Measurements from ENCODE around the gene ANLN. TPM values are rescaled to one million over a fixed set of nuclear protein-coding genes. Genes with fewer than 3 reads are reported as not detected.

Gene ANLN
- total RNA-seq, 2 donors from 2014 or later: 2.4 to 9.0 TPM

- no peaks in the 10 kb centered on the region for H3K9me3 ChIP-seq
- no peak overlapping the region for H3K4me3 ChIP-seq
- no peak for TF ChIP-seq CTCF (IDR thresholded peaks at IDR 0.05)
- no peak for DNase-seq (ENCODE audit: low spot score)
- no peaks in the 10 kb centered on the region for H3K36me3 ChIP-seq
- no peaks in the 10 kb centered on the region for H3K4me1 ChIP-seq
- H3K27me3 ChIP-seq: no peaks in the 10 kb centered on the region
- H3K27ac ChIP-seq: no peak overlapping the region
These were observed 30.6 kb downstream of the ANLN start for GRCh38 chr7:36420307-36420706.

GRCh38 chr7:36422072-36422471 lies 32.4 kb downstream of the ANLN start:
- DNase-seq (ENCODE audit: low spot score): no peak
- Histone ChIP-seq H3K27me3 (no peaks in the 10 kb centered on the region), H3K27ac (no peak overlapping the region), H3K9me3 (no peaks in the 10 kb centered on the region), H3K4me3 (no peak overlapping the region), H3K4me1 (no peaks in the 10 kb centered on the region), H3K36me3 (no peaks in the 10 kb centered on the region)
- TF ChIP-seq CTCF (IDR thresholded peaks at IDR 0.05): no peak

GRCh38 chr7:36423633-36424032 lies 34.0 kb downstream of the ANLN start:
- no peak for TF ChIP-seq CTCF (IDR thresholded peaks at IDR 0.05)
- no peaks in the 10 kb centered on the region for H3K36me3 ChIP-seq

GRCh38 chr7:36430186-36430585 lies 40.5 kb downstream of the ANLN start:
- H3K27me3 ChIP-seq: no peaks in the 10 kb centered on the region
- DNase-seq (ENCODE audit: low spot score): no peak
- no peak overlapping the region for H3K27ac ChIP-seq
- no peaks in the 10 kb centered on the region for H3K4me1 ChIP-seq
- H3K36me3 ChIP-seq: no peaks in the 10 kb centered on the region
- TF ChIP-seq CTCF (IDR thresholded peaks at IDR 0.05): no peak
- H3K4me3 ChIP-seq: no peak overlapping the region
- peaks cover 0 to 10% of the 10 kb centered on the region in 2 donors for H3K9me3 ChIP-seq

More at GRCh38 chr7:36423633-36424032, 34.0 kb downstream of the ANLN start:
- no peaks in the 10 kb centered on the region for H3K9me3 ChIP-seq
- H3K27ac ChIP-seq: no peak overlapping the region
- DNase-seq (ENCODE audit: low spot score): no peak
- no peak overlapping the region for H3K4me3 ChIP-seq
- no peaks in the 10 kb centered on the region for H3K4me1 ChIP-seq
- H3K27me3 ChIP-seq: no peaks in the 10 kb centered on the region

GRCh38 chr7:36430881-36431280 lies 41.2 kb downstream of the ANLN start:
- TF ChIP-seq CTCF (IDR thresholded peaks at IDR 0.05): no peak
- Histone ChIP-seq H3K27ac (no peak overlapping the region), H3K4me3 (no peak overlapping the region), H3K4me1 (no peaks in the 10 kb centered on the region), H3K27me3 (no peaks in the 10 kb centered on the region), H3K9me3 (peaks cover 0 to 10% of the 10 kb centered on the region in 2 donors), H3K36me3 (no peaks in the 10 kb centered on the region)
- no peak for DNase-seq (ENCODE audit: low spot score)

- Histone ChIP-seq H3K27me3 (no peaks in the 10 kb centered on the region), H3K4me3 (no peak overlapping the region), H3K4me1 (no peaks in the 10 kb centered on the region), H3K27ac (no peak overlapping the region), H3K36me3 (no peaks in the 10 kb centered on the region), H3K9me3 (no peaks in the 10 kb centered on the region)
- no peak for DNase-seq (ENCODE audit: low spot score)
- TF ChIP-seq CTCF (IDR thresholded peaks at IDR 0.05): no peak
These were observed 48.5 kb downstream of the ANLN start for GRCh38 chr7:36438211-36438610.

Data from right atrium auricular region (tissue), 2 donors.